HCT116 (cell line): ENCODE data around the gene DCST2. TPM values are rescaled to one million over a fixed set of nuclear protein-coding genes. Genes with fewer than 3 reads are reported as not detected.
A peak's percentile ranks its signal among the peaks of the same experiment; 100 is the strongest.

Experiments
- ATAC-seq: fragments of 200-7000 bp; cut with Tn5 transposase; 2 replicates; pipeline ENCODE4 v1.9.1; 2020; ENCODE audit warnings: mild to moderate bottlenecking, moderate library complexity
- BruUV-seq: library from RNA; stranded (reverse); fragments of 400-500 nt; replicated peaks from 2 replicates; lab custom pipeline; 2021; lab: Mats Ljungman, UMichigan
- CTCF ChIA-PET: fragments of 300-600 bp; sonication (Branson Sonifier 250); formaldehyde crosslinking; loops from one replicate; lab custom pipeline; 2021; ENCODE audit warnings: antibody characterized with exemption; lab: Charles Lee
- POLR2A ChIA-PET: fragments of 300-600, 350-600 bp; sonication (Branson Sonifier 250); formaldehyde crosslinking; loops from one replicate; lab custom pipeline; 2021; ENCODE audit warnings: antibody characterized with exemption; lab: Charles Lee
- RAD21 ChIA-PET, 2 experiments: fragments of 300-600 bp; sonication (Branson Sonifier 250); formaldehyde crosslinking; loops; one replicate each; lab custom pipeline; 2023; ENCODE audit warnings: low total read pairs in 2 of 2; ENCODE audit not compliant: uncharacterized antibody in 2 of 2, unreplicated experiment in 2 of 2, low non-redundant PET in 1 of 2; lab: Charles Lee
- DNase-seq: peaks from one replicate; pipeline ENCODE4 v3.0.0-alpha.2; 2010; ENCODE audit warnings: low read depth, low spot score
- H2AFZ ChIP-seq: fragments of 200-600 bp; shearing (Covaris generic), sonication (generic); 2 replicates; pipeline ENCODE4 v1.6.1; 2017; ENCODE audit warnings: low read depth, mixed run types, mixed read lengths, antibody characterized with exemption, low read length; ENCODE audit not compliant: poor library complexity, severe bottlenecking
- H3K27ac ChIP-seq: 2 replicates; pipeline ENCODE4 v1.5.1; 2012; ENCODE audit warnings: low read depth, low read length
- H3K27me3 ChIP-seq: fragments of 200-600 bp; sonication (generic); 2 replicates; pipeline ENCODE4 v1.6.1; 2016; ENCODE audit warnings: mixed run types, low read length, mixed read lengths; ENCODE audit not compliant: insufficient read depth
- H3K36me3 ChIP-seq, 2 experiments: fragments of 200-500 bp in 1 of 2; fragments of 200-600 bp in 1 of 2; sonication (Bioruptor generic) in 1 of 2; sonication (generic) in 1 of 2; 2 replicates each; pipeline versions ENCODE4 v1.5.1 to v1.6.1; 2014 to 2016; ENCODE audit warnings: low read length in 2 of 2, inconsistent platforms in 1 of 2, mixed read lengths in 1 of 2, mixed run types in 1 of 2; ENCODE audit not compliant: insufficient read depth in 2 of 2, control insufficient read depth in 1 of 2
- H3K4me1 ChIP-seq, 2 experiments: fragments of 200-600 bp in 1 of 2; sonication (generic) in 1 of 2; 2 replicates each; pipeline versions ENCODE4 v1.5.1 to v1.6.1; 2012 to 2017; ENCODE audit warnings: low read length in 2 of 2, inconsistent platforms in 1 of 2, mild to moderate bottlenecking in 1 of 2, mixed read lengths in 1 of 2, mixed run types in 1 of 2, moderate library complexity in 1 of 2; ENCODE audit not compliant: insufficient read depth in 2 of 2, control insufficient read depth in 1 of 2
- H3K4me2 ChIP-seq: fragments of 200-600 bp; sonication (generic); 2 replicates; pipeline ENCODE4 v1.6.1; 2017; ENCODE audit warnings: mixed run types, low read length, mixed read lengths
- H3K4me3 ChIP-seq, 2 experiments: fragments of 200-600 bp in 1 of 2; sonication (generic) in 1 of 2; replicated peaks in 1 of 2; 2 replicates each; pipeline ENCODE4 v1.5.1; 2011 to 2016; ENCODE audit warnings: low read length in 2 of 2, control low read depth in 1 of 2, low read depth in 1 of 2, mild to moderate bottlenecking in 1 of 2, mixed read lengths in 1 of 2, mixed run types in 1 of 2
- H3K79me2 ChIP-seq: fragments of 200-600 bp; sonication (generic); 2 replicates; pipeline ENCODE4 v1.6.1; 2017; ENCODE audit warnings: mild to moderate bottlenecking, mixed run types, low read length, moderate library complexity, mixed read lengths; ENCODE audit not compliant: insufficient read depth
- H3K9ac ChIP-seq: fragments of 200-600 bp; sonication (generic); 2 replicates; pipeline ENCODE4 v1.6.1; 2016; ENCODE audit warnings: low read length, mixed read lengths
- H3K9me2 ChIP-seq: fragments of 200-600 bp; sonication (generic), shearing (Covaris generic); 2 replicates; pipeline ENCODE4 v1.6.1; 2017; ENCODE audit warnings: mixed run types, mild to moderate bottlenecking, moderate library complexity; ENCODE audit not compliant: insufficient read depth
- H3K9me3 ChIP-seq, 2 experiments: fragments of 200-500 bp in 1 of 2; fragments of 200-600 bp in 1 of 2; sonication (Bioruptor generic) in 1 of 2; sonication (generic) in 1 of 2; 2 replicates each; pipeline ENCODE4 v1.6.1; 2014 to 2017; ENCODE audit warnings: low read length in 2 of 2, mixed read lengths in 2 of 2, inconsistent platforms in 1 of 2, low read depth in 1 of 2, mild to moderate bottlenecking in 1 of 2, mixed run types in 1 of 2, moderate library complexity in 1 of 2; ENCODE audit not compliant: control insufficient read depth in 1 of 2, insufficient read depth in 1 of 2
- H4K20me1 ChIP-seq: fragments of 200-600 bp; sonication (generic), shearing (Covaris generic); 2 replicates; pipeline ENCODE4 v1.6.1; 2017; ENCODE audit warnings: mixed run types, mild to moderate bottlenecking, moderate library complexity; ENCODE audit not compliant: insufficient read depth
- CTCF ChIP-seq, 3 experiments: fragments of 200-600 bp in 1 of 3; sonication (generic) in 1 of 3; IDR thresholded peaks in 2 of 3; conservative IDR thresholded peaks in 1 of 3; 2 replicates each; pipeline ENCODE4 v1.5.1; 2012 to 2017; ENCODE audit warnings: low read depth in 2 of 3, low read length in 2 of 3, antibody characterized with exemption in 1 of 3, borderline replicate concordance in 1 of 3, control low read depth in 1 of 3, mild to moderate bottlenecking in 1 of 3, mixed read lengths in 1 of 3, mixed run types in 1 of 3, moderate library complexity in 1 of 3; ENCODE audit not compliant: insufficient read depth in 1 of 3
- EZH2phosphoT487 ChIP-seq: fragments of 200-600 bp; IDR thresholded peaks from 2 replicates; pipeline ENCODE4 v1.6.1; 2018; ENCODE audit warnings: antibody characterized with exemption, borderline replicate concordance
- JUND ChIP-seq: IDR thresholded peaks from 2 replicates; pipeline ENCODE4 v1.6.1; 2012
- MAX ChIP-seq: IDR thresholded peaks from 2 replicates; pipeline ENCODE4 v1.6.1; 2012
- POLR2A ChIP-seq: IDR thresholded peaks from 2 replicates; pipeline ENCODE4 v1.7.0; 2011; ENCODE audit warnings: borderline replicate concordance; ENCODE audit not compliant: insufficient read depth, insufficient read length; ENCODE audit errors: extremely low read depth
- TCF7L2 ChIP-seq: IDR thresholded peaks from 2 replicates; pipeline ENCODE4 v1.7.0; 2011; ENCODE audit warnings: borderline replicate concordance, inconsistent platforms; ENCODE audit not compliant: insufficient read depth, insufficient read length; ENCODE audit errors: extremely low read depth
- intact Hi-C: fragments of 100-400 bp; cut with micrococcal nuclease; formaldehyde crosslinking; loops from 2 replicates; pipeline ENCODE4 v1.10.0; 2022
- total RNA-seq: library from RNA; stranded (reverse); gene quantifications from one replicate; pipeline ENCODE4 v1.2.1, GENCODE V29; 2021; ENCODE audit not compliant: unreplicated experiment

The DCST2 gene
- total RNA-seq, 1 experiment from 2014 or later: 2.0 TPM

- H3K4me1 ChIP-seq: peaks cover 32 to 64% of the 10 kb centered on the region in 2 experiments
- ChIA-PET RAD21 (no interaction called here), CTCF (interaction anchor here (1.2 to 1.8 kb wide), 4 partner anchors 27 to 93 kb away, joined by 3 to 8 read pairs (median 4); partner anchors contain the start of gene KRTCAP2), POLR2A (interaction anchor here (1.3 kb wide), 1 partner anchor 16 kb away, joined by 5 read pairs; the partner anchor contains the start of gene EFNA4)
- H3K36me3 ChIP-seq: no peaks in the 10 kb centered on the region
- no peak overlapping the region for H2AFZ ChIP-seq
- no peaks in the 10 kb centered on the region for H3K9me2 ChIP-seq
- H3K27me3 ChIP-seq: no peaks in the 10 kb centered on the region
- ATAC-seq: peak; percentile 5
- DNase-seq: no peak
- peak overlapping the region; percentile 99 for H3K4me2 ChIP-seq
- H3K9ac ChIP-seq: peak overlapping the region; percentile 81
- TF ChIP-seq EZH2phosphoT487: no peak
- no peak for TF ChIP-seq POLR2A
- no peak for TF ChIP-seq MAX
- no peak for TF ChIP-seq JUND
- no peak for TF ChIP-seq CTCF (IDR thresholded peaks at IDR 0.05 in 2 of 3, conservative IDR thresholded peaks at IDR 0.05 in 1 of 3; ENCODE audit: borderline replicate concordance in 1 of 3, insufficient read depth in 1 of 3, low read depth in 2 of 3, low read length in 2 of 3)
- TF ChIP-seq TCF7L2: no peak
- TF ChIP-seq, all 23 proteins: peak for 0
- intact Hi-C loops: loop anchor here (5.0 kb wide), 1 partner anchor 522 kb away; the partner anchor contains the start of gene UBE2Q1
- Histone ChIP-seq H3K79me2 (no peaks in the 10 kb centered on the region; the same call in 1 of the 2 replicates), H4K20me1 (no peaks in the 10 kb centered on the region), H3K4me3 (peak overlapping the region; percentile 73 to 90), H3K27ac (peak overlapping the region; percentile 31; the same call in 1 of the 2 replicates), H3K9me3 (no peaks in the 10 kb centered on the region)
- no TSS peak for BruUV-seq
These were observed 46.1 kb upstream of the DCST2 start for GRCh38 chr1:155079487-155080311.
